ENCODE measurements around the gene NDFIP2.

The NDFIP2 gene

GRCh38 chr13:79549355-79550106, 68.6 kb downstream of the NDFIP2 start:
- TF ChIP-seq GABPA (IDR thresholded peaks at IDR 0.05; ENCODE audit: low read depth) (no peak), REST (IDR thresholded peaks at IDR 0.05; ENCODE audit: insufficient replicate concordance, low read depth) (no peak), CTCF (IDR thresholded peaks at IDR 0.05; ENCODE audit: insufficient read depth, low read length) (no peak), POLR2AphosphoS5 (IDR thresholded peaks at IDR 0.05; ENCODE audit: low read depth) (no peak), SPI1 (IDR thresholded peaks at IDR 0.05; ENCODE audit: borderline replicate concordance, low read depth) (no peak)
- no peak overlapping the region for H3K4me3 ChIP-seq (replicated peaks; ENCODE audit: insufficient read depth, low read length)
- DNase-seq (ENCODE audit: low read depth in 1 of 2, low spot score in 1 of 2) = no peak
- no peak overlapping the region for H3K27ac ChIP-seq (replicated peaks)
- no peaks in the 10 kb centered on the region for H3K27me3 ChIP-seq (ENCODE audit: insufficient read depth, poor library complexity, severe bottlenecking)

GRCh38 chr13:79557666-79558065, 76.7 kb downstream of the NDFIP2 start:
- Histone ChIP-seq H3K27ac (replicated peaks) (no peak overlapping the region), H3K4me3 (replicated peaks; ENCODE audit: insufficient read depth, low read length) (no peak overlapping the region), H3K27me3 (ENCODE audit: insufficient read depth, poor library complexity, severe bottlenecking) (no peaks in the 10 kb centered on the region)
- TF ChIP-seq POLR2AphosphoS5 (IDR thresholded peaks at IDR 0.05; ENCODE audit: low read depth) = no peak
- no peak for TF ChIP-seq SPI1 (IDR thresholded peaks at IDR 0.05; ENCODE audit: borderline replicate concordance, low read depth)
- no peak for DNase-seq (ENCODE audit: low read depth in 1 of 2, low spot score in 1 of 2)

DNA sequence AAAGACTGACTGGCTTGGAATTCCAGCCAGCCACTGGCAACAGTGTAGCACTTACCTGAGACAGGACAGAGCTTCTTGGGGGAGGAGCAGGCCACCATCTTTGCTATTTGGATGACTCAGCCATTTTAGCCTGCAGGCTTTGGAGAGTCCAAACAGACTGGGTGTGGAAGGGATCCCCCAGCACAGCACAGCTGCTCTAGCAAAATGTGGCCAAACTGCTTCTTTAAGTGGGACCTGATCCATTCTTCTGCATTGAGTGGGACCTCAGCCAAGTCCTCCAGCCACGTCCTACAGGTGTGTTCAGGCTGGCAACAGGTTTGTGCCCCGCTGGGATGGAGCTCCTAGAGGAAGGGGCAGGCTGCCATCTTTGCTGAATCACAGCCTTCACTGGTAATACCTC, 80.0 kb downstream of the NDFIP2 start:
- DNase-seq (ENCODE audit: low read depth in 1 of 2, low spot score in 1 of 2) = no peak
- Histone ChIP-seq H3K27me3 (ENCODE audit: insufficient read depth, poor library complexity, severe bottlenecking) (no peaks in the 10 kb centered on the region), H3K4me3 (replicated peaks; ENCODE audit: insufficient read depth, low read length) (no peak overlapping the region), H3K27ac (replicated peaks) (no peak overlapping the region)
- no peak for TF ChIP-seq REST (IDR thresholded peaks at IDR 0.05; ENCODE audit: insufficient replicate concordance, low read depth)
- TF ChIP-seq SPI1 (IDR thresholded peaks at IDR 0.05; ENCODE audit: borderline replicate concordance, low read depth) = no peak
- no peak for TF ChIP-seq CTCF (IDR thresholded peaks at IDR 0.05; ENCODE audit: insufficient read depth, low read length)
- TF ChIP-seq GABPA (IDR thresholded peaks at IDR 0.05; ENCODE audit: low read depth) = no peak
- TF ChIP-seq POLR2AphosphoS5 (IDR thresholded peaks at IDR 0.05; ENCODE audit: low read depth) = no peak

GRCh38 chr13:79562557-79562956, 81.6 kb downstream of the NDFIP2 start:
- Histone ChIP-seq H3K27ac (replicated peaks) (no peak overlapping the region), H3K27me3 (ENCODE audit: insufficient read depth, poor library complexity, severe bottlenecking) (no peaks in the 10 kb centered on the region), H3K4me3 (replicated peaks; ENCODE audit: insufficient read depth, low read length) (no peak overlapping the region)
- DNase-seq (ENCODE audit: low read depth in 1 of 2, low spot score in 1 of 2) = no peak
- no peak for TF ChIP-seq POLR2AphosphoS5 (IDR thresholded peaks at IDR 0.05; ENCODE audit: low read depth)
- TF ChIP-seq GABPA (IDR thresholded peaks at IDR 0.05; ENCODE audit: low read depth) = no peak
- no peak for TF ChIP-seq CTCF (IDR thresholded peaks at IDR 0.05; ENCODE audit: insufficient read depth, low read length)
- TF ChIP-seq SPI1 (IDR thresholded peaks at IDR 0.05; ENCODE audit: borderline replicate concordance, low read depth) = no peak
- no peak for TF ChIP-seq REST (IDR thresholded peaks at IDR 0.05; ENCODE audit: insufficient replicate concordance, low read depth)

All from HL-60 (cell line).